BJ (cell line): ENCODE results near the gene MRAS. TPM values are rescaled to one million over a fixed set of nuclear protein-coding genes. Genes with fewer than 3 reads are reported as not detected.

Source experiments
- CTCF ChIA-PET: fragments of 350-600 bp; formaldehyde crosslinking; extraction: SDS; loops from one replicate; lab custom pipeline; 2021; ENCODE audit warnings: antibody characterized with exemption, inconsistent platforms; lab: Yijun Ruan, JAX
- POLR2A ChIA-PET: fragments of 300-600 bp; sonication (Branson Sonifier 250); formaldehyde crosslinking; extraction: SDS; loops from one replicate; lab custom pipeline; 2021; ENCODE audit warnings: antibody characterized with exemption; lab: Charles Lee
- DNase-seq: peaks from one replicate; pipeline ENCODE4 v3.0.0-alpha.2; 2011; ENCODE audit warnings: low read depth
- H3K27me3 ChIP-seq: 2 replicates; pipeline ENCODE4 v1.6.0; 2011; ENCODE audit warnings: low read length; ENCODE audit not compliant: control insufficient read depth, insufficient read depth
- H3K36me3 ChIP-seq: 2 replicates; pipeline ENCODE4 v1.5.1; 2011; ENCODE audit warnings: low read length; ENCODE audit not compliant: control insufficient read depth, insufficient read depth
- H3K4me3 ChIP-seq: 2 replicates; pipeline ENCODE4 v1.5.1; 2011; ENCODE audit warnings: low read depth, mild to moderate bottlenecking, control low read depth, low read length
- polyA plus RNA-seq: library from polyadenylated mRNA; depleted of rRNA; stranded (reverse); fragments of >200 nt; gene quantifications from 2 replicates; pipeline ENCODE4 v1.2.3, GENCODE V29; 2011
- TF ChIP-seq, protein P1 (sequence below): IDR thresholded peaks from 2 replicates; pipeline ENCODE4 v1.5.1; 2011; ENCODE audit warnings: low read depth, mild to moderate bottlenecking, control low read depth, inconsistent platforms, low read length, moderate library complexity; ENCODE audit not compliant: insufficient read depth

The MRAS gene
- polyA plus RNA-seq, 1 experiment = 99.8 TPM

DNA sequence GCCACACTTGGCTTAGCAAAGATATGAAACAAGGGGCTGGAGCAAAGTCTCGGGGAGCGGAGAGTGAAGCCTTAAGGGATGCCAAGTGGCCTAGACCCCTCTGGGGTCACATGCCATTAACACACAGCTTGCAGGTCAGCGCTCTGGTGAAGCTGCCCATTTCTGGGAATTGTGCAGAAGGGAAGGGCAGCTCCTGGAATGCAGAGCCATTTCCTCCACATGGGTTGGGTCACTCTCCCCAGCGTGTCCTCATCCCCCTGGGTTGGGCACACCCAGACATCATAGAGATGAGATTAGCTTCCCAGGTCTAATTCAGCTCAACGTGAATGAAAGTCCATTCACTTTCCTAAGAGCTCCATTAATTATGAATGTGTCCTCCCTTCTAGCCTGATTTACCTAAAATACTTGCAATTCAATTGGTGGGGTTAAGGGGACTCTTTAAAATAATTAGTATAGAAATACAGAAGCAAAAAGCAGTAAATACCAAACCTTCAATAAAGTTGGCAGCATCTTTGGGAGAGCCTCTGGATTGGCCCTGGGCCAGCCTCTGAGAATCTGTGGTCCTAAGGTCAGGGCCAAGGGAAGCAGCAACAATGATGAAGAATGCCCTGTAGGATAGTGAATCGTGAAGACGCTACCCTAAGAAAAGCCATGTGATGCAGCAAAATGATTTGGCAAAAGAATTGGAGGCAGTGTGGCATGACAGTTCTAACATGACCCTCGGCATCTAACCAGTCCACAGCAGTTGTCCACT, 17.8 kb downstream of the MRAS start:
- TF ChIP-seq, protein P1, sequence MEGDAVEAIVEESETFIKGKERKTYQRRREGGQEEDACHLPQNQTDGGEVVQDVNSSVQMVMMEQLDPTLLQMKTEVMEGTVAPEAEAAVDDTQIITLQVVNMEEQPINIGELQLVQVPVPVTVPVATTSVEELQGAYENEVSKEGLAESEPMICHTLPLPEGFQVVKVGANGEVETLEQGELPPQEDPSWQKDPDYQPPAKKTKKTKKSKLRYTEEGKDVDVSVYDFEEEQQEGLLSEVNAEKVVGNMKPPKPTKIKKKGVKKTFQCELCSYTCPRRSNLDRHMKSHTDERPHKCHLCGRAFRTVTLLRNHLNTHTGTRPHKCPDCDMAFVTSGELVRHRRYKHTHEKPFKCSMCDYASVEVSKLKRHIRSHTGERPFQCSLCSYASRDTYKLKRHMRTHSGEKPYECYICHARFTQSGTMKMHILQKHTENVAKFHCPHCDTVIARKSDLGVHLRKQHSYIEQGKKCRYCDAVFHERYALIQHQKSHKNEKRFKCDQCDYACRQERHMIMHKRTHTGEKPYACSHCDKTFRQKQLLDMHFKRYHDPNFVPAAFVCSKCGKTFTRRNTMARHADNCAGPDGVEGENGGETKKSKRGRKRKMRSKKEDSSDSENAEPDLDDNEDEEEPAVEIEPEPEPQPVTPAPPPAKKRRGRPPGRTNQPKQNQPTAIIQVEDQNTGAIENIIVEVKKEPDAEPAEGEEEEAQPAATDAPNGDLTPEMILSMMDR = no peak
- Histone ChIP-seq H3K27me3 (no peaks in the 10 kb centered on the region), H3K36me3 (peaks cover 2% of the 10 kb centered on the region), H3K4me3 (no peak overlapping the region)
- no peak for DNase-seq
- POLR2A ChIA-PET = no interaction called here
- CTCF ChIA-PET = no interaction called here

DNA sequence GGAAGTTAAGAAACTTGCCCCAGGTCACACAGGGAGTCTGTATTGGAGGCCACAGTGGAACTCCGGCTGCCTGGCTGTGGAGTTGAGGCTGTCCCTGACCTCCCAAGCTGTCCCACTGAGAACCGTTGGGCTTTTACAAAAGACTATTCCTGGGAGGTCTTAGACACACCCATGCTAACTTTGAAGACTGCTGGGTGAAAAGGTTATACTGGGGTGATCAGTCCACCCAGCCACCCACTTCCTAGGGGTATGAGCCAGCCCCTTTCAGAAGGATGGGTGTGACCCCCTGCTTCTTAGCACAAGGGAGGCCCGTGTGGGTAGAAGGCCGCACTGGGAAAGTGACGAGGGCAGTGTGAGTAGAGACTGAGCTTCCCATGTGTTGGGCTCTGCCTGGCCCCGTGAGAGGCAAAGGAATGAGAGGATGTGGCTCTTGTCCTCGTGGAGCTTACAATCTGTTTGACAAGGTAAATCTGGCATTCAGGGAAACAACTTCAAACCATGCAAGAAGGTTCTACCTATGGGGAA, 19.0 kb downstream of the MRAS start:
- TF ChIP-seq, protein P1 = no peak
- Histone ChIP-seq H3K4me3 (no peak overlapping the region), H3K36me3 (peaks cover 2% of the 10 kb centered on the region), H3K27me3 (no peaks in the 10 kb centered on the region)
- CTCF ChIA-PET = no interaction called here
- POLR2A ChIA-PET = no interaction called here
- DNase-seq = no peak

DNA sequence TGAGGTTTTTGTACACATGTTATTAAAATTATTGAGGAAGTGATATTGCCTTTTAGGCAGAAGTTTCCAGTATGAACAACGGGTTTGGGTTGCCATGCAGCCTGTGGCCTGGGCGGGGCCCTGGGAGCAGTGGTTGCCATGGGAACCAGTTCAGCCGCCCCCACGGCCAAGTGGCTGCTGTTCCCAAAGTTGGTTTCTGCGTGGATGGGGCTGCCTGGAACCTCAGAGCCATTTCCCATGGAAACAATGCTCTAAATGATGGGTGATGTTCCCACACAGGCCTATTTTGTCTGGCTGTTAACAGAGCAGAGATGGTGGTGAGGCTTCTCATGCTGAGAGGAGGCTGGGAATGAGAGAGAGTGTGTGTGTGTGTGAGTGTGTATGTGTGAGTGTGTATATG, 19.5 kb downstream of the MRAS start:
- Histone ChIP-seq H3K27me3 (no peaks in the 10 kb centered on the region), H3K4me3 (no peak overlapping the region), H3K36me3 (peaks cover 2% of the 10 kb centered on the region)
- no peak for DNase-seq
- TF ChIP-seq, protein P1 = no peak
- ChIA-PET CTCF (interaction anchor here (0.9 kb wide), 1 partner anchor 17 kb away, joined by 3 read pairs; no protein-coding TSS in a partner anchor), POLR2A (no interaction called here)

DNA sequence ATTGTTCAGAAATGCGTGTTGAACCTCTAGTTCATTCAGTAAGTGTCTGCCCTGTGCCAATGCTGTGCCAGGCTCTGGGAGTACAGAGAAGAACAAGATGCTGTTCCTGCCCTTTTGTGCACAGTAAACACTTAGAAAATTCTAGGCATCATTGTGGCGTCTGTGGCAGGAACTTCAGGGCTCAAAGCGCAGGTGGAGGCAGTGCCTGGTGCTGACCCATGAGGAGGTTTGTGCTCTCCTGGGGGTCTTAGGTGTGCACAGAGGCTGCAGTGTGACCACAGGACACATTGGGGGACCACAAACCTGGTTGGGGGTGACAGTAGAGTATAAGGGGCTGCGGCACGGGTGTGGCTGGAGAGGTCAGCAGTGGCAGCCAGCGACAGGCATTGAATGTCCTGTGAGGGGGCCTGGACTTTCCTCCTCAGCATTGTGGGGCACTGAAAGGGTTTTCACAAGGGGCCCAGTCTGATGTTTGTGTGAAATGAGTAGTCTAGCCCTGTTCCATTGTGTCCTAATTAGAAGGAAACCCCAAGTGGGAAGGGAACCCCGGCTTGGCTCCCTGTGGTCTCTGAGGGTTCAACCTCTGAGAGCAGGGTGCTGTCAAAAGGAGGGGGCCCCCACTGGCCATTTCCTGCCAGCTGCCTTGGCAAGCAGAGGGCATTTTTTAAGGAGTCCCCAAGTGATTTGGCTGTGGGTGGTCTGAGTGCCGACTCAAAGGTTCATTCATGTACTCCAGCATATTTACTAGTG, 20.9 kb downstream of the MRAS start:
- Histone ChIP-seq H3K27me3 (no peaks in the 10 kb centered on the region), H3K36me3 (peaks cover 2% of the 10 kb centered on the region), H3K4me3 (no peak overlapping the region)
- ChIA-PET POLR2A (no interaction called here), CTCF (interaction anchor here (0.7 kb wide), 1 partner anchor 20 kb away, joined by 3 read pairs; no protein-coding TSS in a partner anchor)
- TF ChIP-seq, protein P1 = no peak
- no peak for DNase-seq

DNA sequence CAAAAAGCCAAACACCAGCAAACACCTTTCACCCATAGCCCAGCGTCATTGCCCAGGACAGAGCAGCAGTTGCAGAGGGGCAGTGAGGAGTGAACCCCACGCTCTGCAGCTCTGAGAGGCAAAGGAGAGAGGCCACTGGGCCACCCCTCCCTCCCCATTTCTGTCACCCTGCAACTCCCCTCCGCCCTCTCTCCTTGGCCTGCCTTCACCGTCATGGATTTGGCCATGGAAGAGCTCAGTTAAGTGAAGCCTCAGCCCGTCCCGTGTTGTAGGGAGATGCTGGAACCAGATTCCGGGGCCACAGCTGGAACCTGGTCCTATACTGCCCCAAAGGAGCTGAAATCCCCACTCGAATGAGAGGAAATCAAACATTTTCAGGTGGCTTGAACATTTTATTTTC, 21.9 kb downstream of the MRAS start:
- POLR2A ChIA-PET = no interaction called here

More for the DNA sequence above, 21.9 kb downstream of the MRAS start:
- CTCF ChIA-PET = no interaction called here
- Histone ChIP-seq H3K27me3 (no peaks in the 10 kb centered on the region), H3K4me3 (no peak overlapping the region), H3K36me3 (peaks cover 4% of the 10 kb centered on the region)
- DNase-seq = no peak
- TF ChIP-seq, protein P1 = no peak
